ENCODE measurements around the gene CCDC3.

The CCDC3 gene

GRCh38 chr10:12962556-12962955 is 39.0 kb downstream of the CCDC3 start:
- H3K27ac ChIP-seq (ENCODE audit: low read depth, low read length): no peak overlapping the region
- no peaks in the 10 kb centered on the region for H4K20me1 ChIP-seq (ENCODE audit: low read depth, low read length)
- H3K36me3 ChIP-seq (ENCODE audit: low read length): no peaks in the 10 kb centered on the region
- no peak overlapping the region for H3K9ac ChIP-seq (ENCODE audit: low read length)
- H2AFZ ChIP-seq (ENCODE audit: low read depth, low read length, severe bottlenecking): no peak overlapping the region
- H3K4me2 ChIP-seq (ENCODE audit: low read depth, low read length, poor library complexity, severe bottlenecking): no peak overlapping the region
- no peak overlapping the region for H3K4me3 ChIP-seq (ENCODE audit: insufficient read depth, low read length, poor library complexity, severe bottlenecking)
- no peak for TF ChIP-seq EZH2phosphoT487 (conservative IDR thresholded peaks at IDR 0.05; ENCODE audit: low read length)
- no peak for TF ChIP-seq CTCF (IDR thresholded peaks at IDR 0.05; ENCODE audit: insufficient read depth, low read length, poor library complexity, severe bottlenecking)
- H3K79me2 ChIP-seq (ENCODE audit: insufficient read depth, low read length): no peaks in the 10 kb centered on the region
- no peaks in the 10 kb centered on the region for H3F3A ChIP-seq (ENCODE audit: insufficient read depth)
- H3K9me2 ChIP-seq (replicated peaks; ENCODE audit: insufficient read depth, low read length): no peaks in the 10 kb centered on the region
- no peaks in the 10 kb centered on the region for H3K27me3 ChIP-seq (ENCODE audit: low read length)
- H3K9me3 ChIP-seq (ENCODE audit: insufficient read depth, low read length): no peaks in the 10 kb centered on the region

GRCh38 chr10:12961416-12962205 is 39.9 kb downstream of the CCDC3 start:
- Histone ChIP-seq H3K9me3 (ENCODE audit: insufficient read depth, low read length) (no peaks in the 10 kb centered on the region), H3K27me3 (ENCODE audit: low read length) (no peaks in the 10 kb centered on the region), H3K4me2 (ENCODE audit: low read depth, low read length, poor library complexity, severe bottlenecking) (no peak overlapping the region), H3K27ac (ENCODE audit: low read depth, low read length) (no peak overlapping the region), H2AFZ (ENCODE audit: low read depth, low read length, severe bottlenecking) (no peak overlapping the region), H4K20me1 (ENCODE audit: low read depth, low read length) (no peaks in the 10 kb centered on the region), H3K4me3 (ENCODE audit: insufficient read depth, low read length, poor library complexity, severe bottlenecking) (no peak overlapping the region), H3K9me2 (replicated peaks; ENCODE audit: insufficient read depth, low read length) (no peaks in the 10 kb centered on the region), H3K36me3 (ENCODE audit: low read length) (no peaks in the 10 kb centered on the region), H3F3A (ENCODE audit: insufficient read depth) (no peaks in the 10 kb centered on the region), H3K9ac (ENCODE audit: low read length) (no peak overlapping the region), H3K79me2 (ENCODE audit: insufficient read depth, low read length) (no peaks in the 10 kb centered on the region)
- no peak for TF ChIP-seq CTCF (IDR thresholded peaks at IDR 0.05; ENCODE audit: insufficient read depth, low read length, poor library complexity, severe bottlenecking)
- no peak for TF ChIP-seq EZH2phosphoT487 (conservative IDR thresholded peaks at IDR 0.05; ENCODE audit: low read length)

- no peak for TF ChIP-seq CTCF (IDR thresholded peaks at IDR 0.05; ENCODE audit: insufficient read depth, low read length, poor library complexity, severe bottlenecking)
- TF ChIP-seq EZH2phosphoT487 (conservative IDR thresholded peaks at IDR 0.05; ENCODE audit: low read length): no peak
- H3F3A ChIP-seq (ENCODE audit: insufficient read depth): no peaks in the 10 kb centered on the region
- no peaks in the 10 kb centered on the region for H4K20me1 ChIP-seq (ENCODE audit: low read depth, low read length)
- H3K27ac ChIP-seq (ENCODE audit: low read depth, low read length): no peak overlapping the region
- H3K27me3 ChIP-seq (ENCODE audit: low read length): no peaks in the 10 kb centered on the region
- no peaks in the 10 kb centered on the region for H3K79me2 ChIP-seq (ENCODE audit: insufficient read depth, low read length)
- H3K9me3 ChIP-seq (ENCODE audit: insufficient read depth, low read length): no peaks in the 10 kb centered on the region
- H3K9me2 ChIP-seq (replicated peaks; ENCODE audit: insufficient read depth, low read length): no peaks in the 10 kb centered on the region
- no peaks in the 10 kb centered on the region for H3K36me3 ChIP-seq (ENCODE audit: low read length)
- H3K4me2 ChIP-seq (ENCODE audit: low read depth, low read length, poor library complexity, severe bottlenecking): no peak overlapping the region
- H3K4me3 ChIP-seq (ENCODE audit: insufficient read depth, low read length, poor library complexity, severe bottlenecking): no peak overlapping the region
- no peak overlapping the region for H3K9ac ChIP-seq (ENCODE audit: low read length)
- H2AFZ ChIP-seq (ENCODE audit: low read depth, low read length, severe bottlenecking): no peak overlapping the region
These were observed 40.6 kb downstream of the CCDC3 start for GRCh38 chr10:12960941-12961340.
